C4-2B (cell line): ENCODE results near the gene LGR6.

Experiments
- CTCF ChIP-seq: fragments of 450-650 bp; conservative IDR thresholded peaks from 2 replicates; pipeline ENCODE4 v1.5.1; 2017; ENCODE audit warnings: mild to moderate bottlenecking
- ZFX ChIP-seq: fragments of 450-650 bp; IDR thresholded peaks from 2 replicates; pipeline ENCODE4 v1.6.1; 2017

DNA sequence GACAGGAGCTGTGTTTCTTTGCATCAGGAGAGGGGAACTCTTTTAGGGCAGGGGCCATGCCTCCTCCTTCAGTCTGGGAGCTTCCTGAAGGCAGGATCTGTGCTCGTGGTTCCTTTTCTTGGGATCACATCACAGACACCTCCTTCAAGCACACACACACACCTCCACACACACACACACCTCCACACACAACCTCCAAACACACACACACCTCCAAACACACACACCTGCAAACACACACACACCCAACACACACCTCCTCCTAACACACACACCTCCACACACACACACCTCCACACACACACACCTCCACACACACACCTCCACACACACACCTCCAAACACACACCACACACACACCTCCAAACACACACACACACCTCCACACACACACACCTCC, 10.5 kb downstream of the LGR6 start:
- TF ChIP-seq CTCF, result no peak
- TF ChIP-seq ZFX, result no peak
